Measurements from ENCODE around the gene MAFF. TPM values are rescaled to one million over a fixed set of nuclear protein-coding genes. Genes with fewer than 3 reads are reported as not detected.

MAFF gene
- total and polyA plus RNA-seq, 4 donors = 30.0 to 57.8 (median 40.1) TPM

DNA sequence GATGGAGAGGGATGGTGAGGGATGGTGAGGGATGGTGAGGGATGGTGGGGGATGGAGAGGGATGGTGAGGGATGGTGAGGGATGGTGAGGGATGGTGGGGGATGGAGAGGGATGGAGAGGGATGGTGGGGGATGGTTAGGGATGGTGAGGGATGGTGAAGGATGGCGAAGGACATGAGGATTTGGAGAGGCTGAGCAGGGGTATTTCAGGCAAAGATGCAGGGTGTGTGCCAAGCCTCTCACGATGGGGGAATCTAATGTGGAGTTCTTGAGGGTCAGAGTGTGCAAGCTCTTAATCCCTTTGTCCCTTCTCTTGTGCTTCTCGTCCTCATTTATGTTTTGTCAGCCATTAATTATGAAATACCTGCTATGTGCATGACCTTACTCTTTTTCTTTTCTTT, 12.7 kb upstream of the MAFF start:
- 78 to 87% methylated on average over 3 of the region's 3 CpGs for WGBS, 2 donors

DNA sequence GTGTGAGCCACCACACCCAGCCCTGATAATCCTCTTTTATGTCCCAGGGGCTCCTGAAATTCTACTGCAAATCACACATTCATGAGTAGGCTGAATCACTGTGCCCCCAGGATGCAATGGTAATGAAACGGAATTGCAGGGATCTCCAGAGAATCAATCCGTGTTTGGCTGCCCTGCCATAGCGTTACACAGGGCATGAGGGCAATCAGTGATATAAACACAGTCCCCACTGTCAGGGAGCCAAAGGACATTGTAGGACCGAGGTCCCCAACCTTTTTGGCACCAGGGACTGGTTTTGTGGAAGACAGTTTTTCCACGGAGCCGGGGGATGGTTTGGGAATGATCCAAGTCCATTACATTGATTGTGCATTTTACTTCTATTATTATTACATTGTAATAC, 11.2 kb upstream of the MAFF start:
- TF ChIP-seq, protein P1, sequence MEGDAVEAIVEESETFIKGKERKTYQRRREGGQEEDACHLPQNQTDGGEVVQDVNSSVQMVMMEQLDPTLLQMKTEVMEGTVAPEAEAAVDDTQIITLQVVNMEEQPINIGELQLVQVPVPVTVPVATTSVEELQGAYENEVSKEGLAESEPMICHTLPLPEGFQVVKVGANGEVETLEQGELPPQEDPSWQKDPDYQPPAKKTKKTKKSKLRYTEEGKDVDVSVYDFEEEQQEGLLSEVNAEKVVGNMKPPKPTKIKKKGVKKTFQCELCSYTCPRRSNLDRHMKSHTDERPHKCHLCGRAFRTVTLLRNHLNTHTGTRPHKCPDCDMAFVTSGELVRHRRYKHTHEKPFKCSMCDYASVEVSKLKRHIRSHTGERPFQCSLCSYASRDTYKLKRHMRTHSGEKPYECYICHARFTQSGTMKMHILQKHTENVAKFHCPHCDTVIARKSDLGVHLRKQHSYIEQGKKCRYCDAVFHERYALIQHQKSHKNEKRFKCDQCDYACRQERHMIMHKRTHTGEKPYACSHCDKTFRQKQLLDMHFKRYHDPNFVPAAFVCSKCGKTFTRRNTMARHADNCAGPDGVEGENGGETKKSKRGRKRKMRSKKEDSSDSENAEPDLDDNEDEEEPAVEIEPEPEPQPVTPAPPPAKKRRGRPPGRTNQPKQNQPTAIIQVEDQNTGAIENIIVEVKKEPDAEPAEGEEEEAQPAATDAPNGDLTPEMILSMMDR (IDR thresholded peaks at IDR 0.05; ENCODE audit: control extremely low read depth, extremely low read depth) = no peak
- H3K36me3 ChIP-seq (ENCODE audit: control insufficient read depth in 4 of 4, insufficient read depth in 4 of 4, low read length in 4 of 4) = no peaks in the 10 kb centered on the region
- H3K9ac ChIP-seq (ENCODE audit: insufficient read depth in 1 of 2, low read length in 2 of 2) = no peak overlapping the region
- no peak overlapping the region for H3K4me3 ChIP-seq
- DNase-seq (no peak), ATAC-seq (ENCODE audit: insufficient read depth, low FRiP score) (no peak)
- H3K27ac ChIP-seq (ENCODE audit: low read depth in 1 of 2, low read length in 1 of 2) = no peak overlapping the region
- WGBS, 2 donors = 78 to 81% methylated on average over 6 of the region's 6 CpGs
- no peaks in the 10 kb centered on the region for H3K9me3 ChIP-seq (ENCODE audit: control insufficient read depth in 4 of 4, insufficient read depth in 3 of 4, low read length in 3 of 4)
- peaks cover 0 to 7% (median 0%) of the 10 kb centered on the region in 5 donors for H3K4me1 ChIP-seq (ENCODE audit: control insufficient read depth in 5 of 5, insufficient read depth in 5 of 5, low read length in 5 of 5)
- no peaks in the 10 kb centered on the region for H3K27me3 ChIP-seq (ENCODE audit: control insufficient read depth in 3 of 3, insufficient read depth in 3 of 3, low read length in 2 of 3)

More for the DNA sequence above, 12.7 kb upstream of the MAFF start:
- DNase-seq (no peak), ATAC-seq (ENCODE audit: insufficient read depth, low FRiP score) (no peak)
- no peak overlapping the region for H3K27ac ChIP-seq (ENCODE audit: low read depth in 1 of 2, low read length in 1 of 2)
- no peak overlapping the region for H3K4me3 ChIP-seq
- no peaks in the 10 kb centered on the region for H3K27me3 ChIP-seq (ENCODE audit: control insufficient read depth in 3 of 3, insufficient read depth in 3 of 3, low read length in 2 of 3)
- peaks cover 0 to 7% (median 0%) of the 10 kb centered on the region in 5 donors for H3K4me1 ChIP-seq (ENCODE audit: control insufficient read depth in 5 of 5, insufficient read depth in 5 of 5, low read length in 5 of 5)
- no peaks in the 10 kb centered on the region for H3K36me3 ChIP-seq (ENCODE audit: control insufficient read depth in 4 of 4, insufficient read depth in 4 of 4, low read length in 4 of 4)
- no peak overlapping the region for H3K9ac ChIP-seq (ENCODE audit: insufficient read depth in 1 of 2, low read length in 2 of 2)
- TF ChIP-seq, protein P1 (IDR thresholded peaks at IDR 0.05; ENCODE audit: control extremely low read depth, extremely low read depth) = no peak
- H3K9me3 ChIP-seq (ENCODE audit: control insufficient read depth in 4 of 4, insufficient read depth in 3 of 4, low read length in 3 of 4) = no peaks in the 10 kb centered on the region

DNA sequence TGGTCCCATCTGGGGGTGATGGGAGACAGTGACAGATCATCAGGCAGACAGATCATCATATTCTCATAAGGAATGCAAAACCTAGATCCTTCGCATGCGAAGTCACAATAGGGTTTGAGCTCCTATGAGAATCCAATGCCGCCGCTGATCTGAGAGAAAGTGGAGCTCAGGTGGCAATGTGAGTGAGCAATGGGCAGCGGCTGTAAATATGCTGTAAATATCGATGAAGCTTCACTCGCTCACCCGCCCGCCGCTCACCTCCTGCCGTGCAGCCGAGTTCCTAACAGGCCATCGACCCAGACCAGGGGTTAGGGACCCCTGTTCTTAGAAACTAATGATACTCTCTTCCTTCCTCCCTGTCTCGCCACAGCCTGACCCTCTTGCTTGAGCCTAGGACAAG, 10.7 kb upstream of the MAFF start:
- peaks cover 0 to 7% (median 0%) of the 10 kb centered on the region in 5 donors for H3K4me1 ChIP-seq (ENCODE audit: control insufficient read depth in 5 of 5, insufficient read depth in 5 of 5, low read length in 5 of 5)
- H3K9ac ChIP-seq (ENCODE audit: insufficient read depth in 1 of 2, low read length in 2 of 2) = no peak overlapping the region
- H3K9me3 ChIP-seq (ENCODE audit: control insufficient read depth in 4 of 4, insufficient read depth in 3 of 4, low read length in 3 of 4) = no peaks in the 10 kb centered on the region
- WGBS, 2 donors = 93 to 96% methylated on average over 14 of the region's 14 CpGs
- TF ChIP-seq, protein P1 (IDR thresholded peaks at IDR 0.05; ENCODE audit: control extremely low read depth, extremely low read depth) = no peak
- no peak overlapping the region for H3K4me3 ChIP-seq
- H3K27me3 ChIP-seq (ENCODE audit: control insufficient read depth in 3 of 3, insufficient read depth in 3 of 3, low read length in 2 of 3) = no peaks in the 10 kb centered on the region
- no peak overlapping the region for H3K27ac ChIP-seq (ENCODE audit: low read depth in 1 of 2, low read length in 1 of 2)
- ATAC-seq (ENCODE audit: insufficient read depth, low FRiP score) = no peak
- no peak for DNase-seq
- H3K36me3 ChIP-seq (ENCODE audit: control insufficient read depth in 4 of 4, insufficient read depth in 4 of 4, low read length in 4 of 4) = no peaks in the 10 kb centered on the region

Data from lung (tissue), 12 donors.